Activated effector memory CD4-positive, alpha-beta T cell treated with anti-CD3 and anti-CD28 coated beads, Interleukin-2, amount 50 U/mL, for 16 hours (primary cell): Measurements from ENCODE around the gene KLHL17.
"Not testable (repeated sequence)": the region's sequence is repeated elsewhere in the genome, so short reads cannot be mapped to it uniquely, and the experiment has no call there.

Source experiments
- DNase-seq: peaks from one replicate; pipeline ENCODE4 v3.0.0-alpha.2; 2020

The KLHL17 gene

DNA sequence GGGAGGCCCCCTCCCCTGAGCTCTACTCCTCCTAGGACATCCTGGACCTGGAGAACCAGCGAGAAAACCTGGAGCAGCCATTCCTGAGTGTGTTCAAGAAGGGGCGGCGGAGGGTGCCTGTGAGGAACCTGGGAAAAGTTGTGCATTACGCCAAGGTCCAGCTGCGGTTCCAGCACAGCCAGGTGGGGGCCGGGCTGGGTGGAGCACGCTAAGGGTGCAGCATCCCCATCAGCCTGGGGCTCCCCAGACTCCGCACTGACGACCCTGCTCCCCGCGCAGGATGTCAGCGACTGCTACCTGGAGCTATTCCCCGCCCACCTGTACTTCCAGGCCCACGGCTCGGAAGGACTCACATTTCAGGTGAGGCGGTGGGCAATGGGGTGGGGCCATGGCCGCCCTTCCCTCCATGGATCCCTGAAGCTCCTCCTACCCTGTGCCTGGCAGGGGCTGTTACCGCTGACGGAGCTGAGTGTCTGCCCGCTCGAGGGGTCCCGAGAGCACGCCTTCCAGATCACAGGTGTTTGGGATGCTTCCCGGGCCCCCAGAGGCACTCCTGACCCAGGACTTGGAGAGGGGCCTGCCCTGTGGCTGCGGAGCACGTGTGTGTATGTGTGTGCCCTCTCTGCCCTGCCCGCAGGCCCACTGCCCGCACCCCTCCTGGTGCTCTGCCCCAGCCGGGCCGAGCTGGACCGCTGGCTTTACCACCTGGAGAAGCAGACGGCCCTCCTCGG lies 10.0 kb downstream of the KLHL17 start:
- no peak for DNase-seq

- DNase-seq = no peak
These were observed 10.8 kb downstream of the KLHL17 start for GRCh38 chr1:970973-971730.

GRCh38 chr1:971751-972506 lies 11.5 kb downstream of the KLHL17 start:
- DNase-seq = no peak

DNA sequence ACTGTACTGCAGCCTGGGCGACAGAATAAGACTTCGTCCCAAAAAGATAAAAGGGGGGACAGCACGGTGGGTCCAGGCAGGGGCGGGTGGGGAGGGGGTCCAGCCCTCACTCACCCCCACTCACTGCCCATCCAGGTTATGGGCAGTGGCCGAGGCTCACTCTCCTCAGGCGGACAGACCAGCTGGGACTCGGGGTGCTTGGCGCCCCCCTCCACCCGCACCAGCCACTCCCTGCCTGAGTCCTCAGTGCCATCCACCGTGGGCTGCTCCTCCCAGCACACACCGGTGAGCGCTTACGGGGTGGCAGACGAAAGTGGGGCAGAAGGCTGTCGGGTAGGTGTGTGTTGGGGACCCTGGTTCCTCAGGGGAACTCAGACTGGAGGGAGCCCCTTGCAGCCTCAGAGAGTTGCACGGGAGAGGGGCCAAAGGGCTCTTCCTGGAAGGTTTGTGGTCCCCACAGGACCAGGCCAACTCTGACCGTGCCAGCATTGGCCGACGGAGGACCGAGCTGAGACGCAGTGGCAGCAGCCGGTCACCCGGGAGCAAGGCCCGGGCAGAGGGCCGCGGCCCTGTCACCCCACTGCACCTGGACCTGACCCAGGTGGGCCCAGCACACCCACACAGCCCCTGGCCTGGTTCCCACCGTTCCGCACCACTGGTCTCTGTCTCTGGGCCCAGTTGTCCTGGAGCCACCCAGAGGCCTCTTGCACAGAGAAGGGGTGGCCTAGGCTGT lies 12.5 kb downstream of the KLHL17 start:
- no peak for DNase-seq

DNA sequence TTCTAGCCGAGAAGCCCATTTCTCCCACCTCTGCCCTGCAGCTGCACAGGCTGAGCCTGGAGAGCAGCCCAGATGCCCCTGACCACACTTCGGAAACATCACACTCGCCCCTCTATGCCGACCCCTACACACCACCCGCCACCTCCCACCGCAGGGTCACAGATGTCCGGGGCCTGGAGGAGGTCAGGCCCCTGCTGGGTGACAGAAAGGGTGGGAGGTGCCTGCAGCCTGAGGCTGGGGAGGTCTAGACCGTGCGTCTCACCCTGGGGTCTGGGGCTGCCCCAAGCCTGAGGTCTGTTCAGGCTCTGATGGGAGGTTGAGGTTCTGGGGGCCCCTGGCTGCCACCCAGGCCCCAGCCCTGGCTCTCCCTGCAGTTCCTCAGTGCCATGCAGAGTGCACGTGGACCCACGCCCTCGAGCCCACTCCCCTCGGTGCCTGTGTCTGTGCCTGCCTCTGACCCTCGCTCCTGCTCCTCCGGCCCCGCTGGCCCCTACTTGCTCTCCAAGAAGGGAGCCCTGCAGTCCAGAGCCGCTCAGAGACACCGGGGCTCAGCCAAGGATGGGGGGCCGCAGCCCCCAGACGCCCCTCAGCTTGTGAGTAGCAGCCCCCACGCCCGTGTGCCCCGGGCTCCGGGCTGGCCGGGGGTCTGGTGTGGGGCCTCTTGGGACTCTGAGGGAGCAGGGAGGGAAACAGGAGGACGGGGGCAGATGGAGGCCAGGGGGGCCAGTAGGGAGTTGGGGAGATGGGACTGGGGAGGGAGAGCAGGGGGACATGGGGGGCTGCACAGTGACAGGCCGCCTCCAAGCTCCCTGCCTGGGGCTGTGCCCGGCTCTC lies 13.3 kb downstream of the KLHL17 start:
- no peak for DNase-seq

DNA sequence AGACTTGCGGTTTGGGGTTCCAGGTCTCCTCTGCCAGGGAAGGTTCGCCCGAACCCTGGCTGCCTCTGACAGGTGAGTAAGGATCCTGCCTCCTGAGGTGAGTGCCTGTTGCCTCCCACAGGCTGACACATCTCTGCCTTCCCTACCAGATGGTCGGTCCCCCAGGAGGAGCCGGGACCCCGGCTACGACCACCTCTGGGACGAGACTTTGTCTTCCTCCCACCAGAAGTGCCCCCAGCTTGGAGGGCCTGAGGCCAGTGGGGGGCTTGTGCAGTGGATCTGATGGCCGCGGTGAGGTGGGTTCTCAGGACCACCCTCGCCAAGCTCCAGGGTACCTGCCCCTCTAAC lies 13.9 kb downstream of the KLHL17 start:
- DNase-seq = no peak

- no peak for DNase-seq
These were observed 14.4 kb downstream of the KLHL17 start for GRCh38 chr1:974687-975328.

DNA sequence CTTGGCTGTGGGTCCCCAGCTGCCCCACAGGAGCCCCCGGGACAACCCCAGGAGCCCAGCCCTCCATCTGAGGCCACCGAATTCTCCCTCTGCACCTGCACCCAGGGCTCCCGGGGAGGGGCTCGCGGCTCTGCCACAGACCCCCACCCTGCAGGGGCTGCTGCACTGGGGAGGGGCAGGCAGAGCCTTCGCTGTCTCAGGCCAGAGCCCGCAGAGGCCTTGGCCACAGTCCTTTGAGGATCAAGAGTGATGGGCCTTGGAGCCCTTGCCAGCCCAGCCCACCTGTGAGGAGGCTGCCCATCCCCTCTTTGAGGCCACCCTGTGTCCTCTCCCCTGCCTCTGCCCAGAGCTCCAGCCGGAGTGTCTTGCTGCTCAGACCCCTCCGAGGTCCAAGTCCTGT lies 15.0 kb downstream of the KLHL17 start:
- no peak for DNase-seq

DNA sequence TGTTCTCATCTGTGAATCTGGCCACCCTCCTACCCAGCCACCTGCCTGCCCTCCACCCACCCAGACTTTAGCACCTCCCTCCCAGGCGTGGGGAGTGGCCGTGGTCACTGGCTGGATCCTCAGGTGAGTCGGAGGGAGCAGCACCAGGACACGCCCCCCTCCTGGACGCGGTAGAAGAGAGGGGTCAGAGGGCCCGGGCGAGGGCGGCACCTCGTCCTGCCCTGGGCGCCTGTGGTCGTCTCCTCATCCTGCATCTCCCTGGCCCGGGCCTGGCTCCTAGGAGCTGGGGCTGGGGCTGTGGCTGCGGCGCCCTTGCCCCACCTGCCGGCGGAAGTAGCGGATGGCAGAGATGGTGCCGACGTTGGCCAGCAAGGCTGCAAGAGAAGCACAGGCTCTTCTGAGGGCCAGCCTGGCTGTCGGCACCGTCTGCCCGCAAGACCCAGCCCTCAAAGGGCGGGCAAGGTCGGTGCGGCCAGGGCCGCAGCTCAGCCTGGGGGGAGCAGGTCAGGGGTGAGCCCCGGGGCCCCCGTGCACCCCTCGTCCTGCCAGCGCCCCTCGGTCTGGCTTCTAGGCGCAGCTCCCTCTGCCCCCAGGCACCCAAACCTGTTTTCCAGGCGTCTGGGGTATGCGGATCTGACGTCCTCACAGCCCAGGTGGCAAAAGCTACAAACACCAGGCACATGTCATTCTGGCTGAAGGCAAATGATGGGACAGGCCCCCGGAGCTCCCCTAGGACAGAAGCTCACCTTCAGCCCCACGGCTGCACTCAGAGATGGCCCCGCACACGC lies 15.7 kb downstream of the KLHL17 start:
- DNase-seq = peak; percentile 88

DNA sequence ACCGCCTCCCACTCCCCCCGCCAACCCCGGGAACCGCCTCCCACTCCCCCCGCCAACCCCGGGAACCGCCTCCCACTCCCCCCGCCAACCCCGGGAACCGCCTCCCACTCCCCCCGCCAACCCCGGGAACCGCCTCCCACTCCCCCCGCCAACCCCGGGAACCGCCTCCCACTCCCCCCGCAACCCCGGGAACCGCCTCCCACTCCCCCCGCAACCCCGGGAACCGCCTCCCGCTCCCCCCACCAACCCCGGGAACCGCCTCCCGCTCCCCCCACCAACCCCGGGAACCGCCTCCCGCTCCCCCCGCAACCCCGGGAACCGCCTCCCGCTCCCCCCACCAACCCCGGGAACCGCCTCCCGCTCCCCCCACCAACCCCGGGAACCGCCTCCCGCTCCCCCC lies 16.4 kb downstream of the KLHL17 start:
- not testable (repeated sequence) for DNase-seq

GRCh38 chr1:978069-978834 lies 17.9 kb downstream of the KLHL17 start:
- no peak for DNase-seq

DNA sequence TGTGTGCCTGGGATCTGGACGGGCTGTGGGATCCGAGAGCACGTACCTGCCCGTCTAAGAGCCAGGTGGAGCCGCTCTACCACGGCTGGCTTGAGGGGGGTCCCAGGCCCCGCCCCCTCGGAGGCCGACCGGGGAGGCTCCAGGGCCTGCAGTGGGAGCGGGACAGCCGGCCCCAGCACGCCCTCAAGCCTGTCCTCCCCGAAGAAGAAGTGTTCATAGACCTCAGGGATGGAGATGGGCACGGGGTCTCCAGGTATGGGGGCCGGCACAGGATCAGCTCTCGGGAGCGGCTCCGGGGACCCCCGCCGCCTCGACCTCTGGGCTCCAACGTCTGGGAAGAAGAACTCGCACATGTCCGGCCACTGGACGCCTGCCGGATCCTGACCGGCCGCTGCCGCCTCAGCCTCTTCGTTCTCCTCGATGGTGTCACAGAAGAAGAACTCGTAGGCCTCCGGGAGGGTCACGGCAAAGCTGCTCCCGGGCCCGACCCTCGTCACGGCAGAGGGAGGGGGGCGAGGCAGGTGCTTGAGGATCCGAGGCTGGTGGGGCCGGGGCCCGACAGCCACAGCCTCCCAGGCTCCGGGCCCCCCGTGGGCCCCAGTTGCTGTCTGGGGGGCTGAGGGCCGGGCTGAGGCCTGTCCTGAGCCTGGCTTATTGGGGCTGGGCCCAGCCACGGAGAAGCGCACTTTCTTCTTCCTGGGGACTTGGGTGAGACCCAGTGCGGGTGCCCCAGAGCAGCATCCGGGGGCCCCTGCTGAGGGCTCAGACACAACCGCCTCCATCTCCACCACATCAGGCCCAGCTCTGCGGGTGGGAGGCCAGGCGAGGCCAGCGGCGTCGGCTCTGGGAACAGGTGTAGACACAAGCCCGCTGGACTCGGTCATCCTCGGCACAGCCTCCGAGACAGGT lies 18.7 kb downstream of the KLHL17 start:
- DNase-seq = no peak

DNA sequence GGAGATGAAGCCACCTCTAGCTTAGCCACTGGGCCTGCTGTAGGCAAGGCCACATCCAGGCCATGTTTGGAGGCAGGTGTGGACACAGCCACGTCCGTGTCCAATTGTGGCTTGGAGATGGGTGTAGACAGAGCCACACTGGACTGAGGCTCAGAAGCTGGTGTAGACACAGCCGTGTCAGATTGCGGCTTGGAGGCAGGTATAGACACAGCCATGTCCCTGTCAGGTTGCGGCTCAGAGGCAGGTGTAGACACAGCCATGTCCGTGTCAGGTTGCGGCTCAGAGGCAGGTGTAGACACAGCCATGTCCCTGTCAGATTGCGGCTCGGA lies 19.3 kb downstream of the KLHL17 start:
- DNase-seq = no peak

GRCh38 chr1:980137-980571 lies 19.8 kb downstream of the KLHL17 start:
- DNase-seq = no peak

- no peak for DNase-seq
These were observed 20.4 kb downstream of the KLHL17 start for GRCh38 chr1:980602-981395.

- no peak for DNase-seq
These were observed 21.1 kb downstream of the KLHL17 start for GRCh38 chr1:981491-981954.

DNA sequence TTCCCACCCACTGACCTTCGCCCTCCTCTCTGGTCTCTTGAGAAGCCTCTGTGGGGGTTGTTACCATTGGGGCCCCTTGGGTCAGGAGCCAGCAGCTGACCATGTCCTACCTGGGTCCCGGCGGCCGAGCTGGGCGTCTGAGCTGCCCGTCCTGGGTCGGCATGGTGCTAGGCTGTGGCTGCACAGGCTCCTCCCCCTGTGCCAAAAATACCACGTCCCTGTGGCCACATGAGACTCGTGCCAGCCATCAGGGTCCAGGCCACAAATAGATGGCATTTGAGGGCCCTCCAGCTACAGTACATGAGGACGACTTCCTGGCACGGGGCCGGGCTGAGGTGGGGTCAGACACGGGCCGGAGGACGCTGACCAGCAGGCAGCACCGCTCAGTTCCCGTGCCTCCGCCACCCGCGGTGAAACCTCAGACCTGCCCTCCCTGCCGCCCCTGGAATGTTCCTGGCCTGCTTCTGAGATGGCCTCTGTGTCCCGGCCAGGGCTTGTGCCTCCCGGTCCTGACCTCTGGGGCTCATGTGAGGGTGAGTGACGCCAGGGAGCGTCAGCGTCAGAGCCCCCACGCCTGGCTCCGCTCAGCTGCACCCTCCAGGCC lies 21.7 kb downstream of the KLHL17 start, which contains the start of gene PERM1:
PERM1 (minus strand) TSS at position 139 of the 604 bp plus-strand sequence. CDS start 1,064 bp downstream, outside the sequence.
- DNase-seq = no peak
